NCI-H2227 (cell line): ENCODE measurements around the gene YPEL4.
"Not testable (repeated sequence)": the region's sequence is repeated elsewhere in the genome, so short reads cannot be mapped to it uniquely, and the experiment has no call there.

Experiments used
- DNase-seq: peaks from one replicate; lab custom pipeline; 2025; ENCODE audit not compliant: unreplicated experiment; lab: John Stamatoyannopoulos, UW

YPEL4 gene, protein sequence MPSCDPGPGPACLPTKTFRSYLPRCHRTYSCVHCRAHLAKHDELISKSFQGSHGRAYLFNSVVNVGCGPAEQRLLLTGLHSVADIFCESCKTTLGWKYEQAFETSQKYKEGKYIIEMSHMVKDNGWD

GRCh38 chr11:57649826-57650738 is at the start of gene YPEL4:
YPEL4 (minus strand) TSS chr11:57649912; CDS start chr11:57647107, 2,805 bp downstream.
- DNase-seq: peak; percentile 81

DNA sequence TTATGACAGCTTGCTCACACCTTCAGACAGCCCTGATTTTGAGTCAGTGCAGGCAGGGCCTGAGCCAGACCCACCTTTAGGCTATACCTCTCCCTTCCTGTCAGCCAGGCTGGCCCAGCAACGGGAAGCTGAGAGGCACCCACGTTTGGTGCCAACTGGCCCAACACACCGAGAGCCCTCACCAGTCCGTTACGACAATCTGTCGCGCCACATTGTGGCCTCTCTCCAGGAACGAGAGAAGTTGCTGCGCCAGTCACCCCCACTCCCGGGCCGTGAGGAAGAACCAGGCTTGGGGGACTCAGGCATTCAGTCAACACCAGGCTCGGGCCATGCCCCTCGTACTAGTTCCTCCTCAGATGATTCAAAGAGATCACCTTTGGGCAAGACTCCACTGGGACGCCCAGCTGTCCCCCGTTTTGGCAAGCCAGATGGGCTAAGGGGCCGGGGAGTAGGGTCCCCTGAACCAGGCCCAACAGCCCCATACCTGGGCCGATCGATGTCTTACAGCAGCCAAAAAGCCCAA is 49.2 kb upstream of the YPEL4 start:
- no peak for DNase-seq

DNA sequence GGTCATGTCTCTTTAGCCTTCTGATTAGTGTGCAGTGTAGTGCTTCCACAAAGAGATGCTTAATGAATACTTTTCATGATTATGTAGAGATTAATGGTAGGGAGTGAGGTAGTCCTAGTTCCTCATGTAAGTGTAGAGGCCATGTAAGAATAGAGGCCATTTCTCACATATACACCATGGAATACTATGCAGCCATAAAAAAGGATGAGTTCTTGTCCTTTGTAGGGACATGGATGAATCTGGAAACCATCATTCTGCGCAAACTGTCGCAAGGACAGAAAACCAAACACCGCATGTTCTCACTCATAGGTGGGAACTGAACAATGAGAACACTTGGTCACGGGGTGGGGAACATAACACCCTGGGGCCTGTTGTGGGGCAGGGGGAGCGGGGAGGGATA is 40.8 kb upstream of the YPEL4 start:
- DNase-seq: not testable (repeated sequence)

DNA sequence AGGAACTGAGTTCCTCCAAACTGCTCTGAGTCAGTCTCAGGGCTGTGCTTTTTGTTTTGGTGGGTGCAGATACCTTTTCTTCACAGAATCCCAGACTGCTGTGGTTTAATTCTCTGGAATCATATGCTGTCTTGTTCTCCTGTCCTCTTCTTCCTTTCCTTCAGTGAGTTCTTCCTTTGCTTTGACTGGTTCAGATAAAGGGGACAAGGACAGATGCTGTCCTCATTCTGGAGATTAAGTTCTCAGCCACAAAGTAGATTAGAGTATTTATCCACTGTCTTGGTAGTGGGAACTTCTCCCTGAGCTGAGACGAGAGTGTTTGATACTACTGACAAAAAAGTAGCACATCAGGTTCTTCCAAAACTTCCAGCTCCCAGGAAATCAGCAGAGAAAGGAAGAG is 31.5 kb upstream of the YPEL4 start:
- no peak for DNase-seq

DNA sequence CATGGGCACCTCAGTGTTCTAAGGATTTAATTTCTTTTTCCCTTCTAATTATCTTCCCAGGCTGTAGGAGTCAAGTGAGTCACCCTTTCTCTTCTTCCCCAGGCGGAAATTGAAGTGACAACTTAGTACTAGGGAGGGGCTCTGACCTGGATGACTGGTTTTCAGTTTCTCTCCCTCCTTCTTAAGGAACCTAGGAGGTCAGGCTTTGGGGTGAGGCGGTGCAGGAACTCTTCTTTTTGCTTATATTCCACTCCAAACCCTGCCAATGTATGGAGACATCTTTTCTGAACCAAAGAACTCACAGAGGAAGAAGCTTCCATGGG is 30.8 kb upstream of the YPEL4 start:
- no peak for DNase-seq

DNA sequence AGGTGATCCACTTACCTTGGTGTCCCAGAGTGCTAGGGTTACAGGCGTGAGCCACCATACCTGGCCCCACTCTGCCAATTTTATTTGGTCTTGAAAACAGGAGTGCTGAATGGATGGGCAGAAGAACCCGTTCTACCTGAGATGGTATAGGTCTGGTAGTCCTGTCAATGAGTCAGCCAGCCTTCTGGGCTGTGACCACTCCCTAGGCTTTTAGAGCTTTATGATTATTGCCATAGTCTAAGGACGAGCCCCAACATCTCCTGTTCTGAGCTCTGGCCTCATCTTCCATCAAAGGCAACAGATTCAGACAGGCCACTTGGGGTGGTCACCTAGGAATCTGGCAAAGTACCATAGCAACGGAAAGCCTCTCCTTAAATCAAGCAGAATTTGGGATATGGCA is 29.7 kb upstream of the YPEL4 start:
- DNase-seq: no peak

GRCh38 chr11:57675176-57675941 is 25.6 kb upstream of the YPEL4 start:
- DNase-seq: no peak

- DNase-seq: no peak
Observed at GRCh38 chr11:57674251-57674650, 24.5 kb upstream of the YPEL4 start.

DNA sequence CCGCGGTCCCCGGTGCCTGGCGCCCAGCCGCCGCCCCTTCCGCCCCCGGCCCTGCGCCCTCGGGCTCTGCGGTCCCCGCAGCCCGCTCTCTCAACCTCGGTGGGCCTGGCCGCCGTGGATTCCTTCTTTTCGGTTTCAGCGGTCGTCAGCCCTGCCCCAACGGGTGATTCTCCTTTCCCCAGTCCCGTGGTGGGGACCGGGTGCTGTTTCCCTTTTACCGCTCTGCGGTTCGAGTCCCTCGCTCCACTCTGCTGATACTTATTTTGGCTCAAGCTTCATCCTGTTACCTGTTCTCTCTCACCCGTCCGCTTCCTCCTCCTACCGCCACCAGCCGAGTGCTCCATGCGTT is 18.7 kb upstream of the YPEL4 start:
- peak; percentile 37 for DNase-seq

DNA sequence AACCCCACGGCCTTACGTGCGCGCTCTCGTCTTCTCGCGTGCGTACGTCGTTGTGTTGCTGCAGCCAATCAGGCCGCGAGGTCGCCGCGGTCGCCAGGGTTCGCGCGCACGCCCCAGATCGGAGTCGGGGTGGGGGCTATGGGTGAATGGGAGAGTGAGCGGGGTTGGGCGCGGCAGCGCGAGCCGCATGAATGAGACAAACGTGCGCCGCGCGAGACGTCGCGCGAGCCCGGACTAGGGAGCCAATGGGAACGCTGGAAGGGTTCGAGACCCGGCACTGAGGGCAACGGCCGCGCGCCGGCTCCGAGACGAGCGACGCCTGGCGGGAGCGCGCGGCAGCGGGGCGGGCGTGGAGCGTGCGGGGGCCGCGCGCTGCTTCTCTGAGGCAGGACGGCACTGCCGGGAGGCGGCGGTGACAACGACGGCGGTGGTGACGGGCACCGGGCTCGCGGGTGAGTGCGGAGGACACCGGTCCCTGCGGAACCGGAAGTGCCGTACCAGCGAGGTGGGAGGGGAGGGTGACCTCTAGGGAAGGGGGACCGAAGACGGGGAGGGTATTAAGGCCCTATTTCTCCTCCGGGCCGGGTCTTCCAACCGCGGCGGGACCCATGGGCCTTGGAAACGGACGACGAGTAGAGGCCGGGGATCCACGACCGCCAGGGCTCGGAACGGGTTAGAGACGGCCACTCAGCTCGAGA is 18.2 kb upstream of the YPEL4 start, which contains the start of gene ZDHHC5:
Gene ZDHHC5, plus strand, starts transcription at position 379 of the 698 bp plus-strand sequence. CDS start 4,977 bp downstream, outside the sequence.
- DNase-seq: peak; percentile 99

GRCh38 chr11:57667117-57667735 is 17.5 kb upstream of the YPEL4 start:
- peak; percentile 98 for DNase-seq

GRCh38 chr11:57663975-57664374 is 14.3 kb upstream of the YPEL4 start:
- DNase-seq: no peak

- no peak for DNase-seq
Observed at GRCh38 chr11:57662893-57663292, 13.2 kb upstream of the YPEL4 start.

GRCh38 chr11:57659669-57660068 is 10.0 kb upstream of the YPEL4 start:
- no peak for DNase-seq

DNA sequence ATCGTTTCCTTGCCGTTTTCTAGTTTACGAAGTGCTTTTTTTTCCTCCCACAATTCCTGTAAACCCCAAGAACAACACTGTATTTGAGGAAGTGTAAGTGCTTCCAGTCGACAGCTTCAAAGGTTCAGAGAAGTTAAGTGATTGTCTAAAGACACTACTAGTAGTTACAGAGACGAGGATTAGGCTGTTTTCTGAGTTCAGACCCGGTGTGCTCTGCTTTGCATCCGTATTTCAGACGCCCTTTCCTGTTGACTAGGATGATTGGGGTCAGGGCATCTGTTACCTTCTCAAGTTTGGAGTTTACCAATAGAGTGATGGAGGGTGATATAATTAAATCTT is 8.3 kb upstream of the YPEL4 start:
- DNase-seq: no peak

GRCh38 chr11:57657194-57658022 is 7.7 kb upstream of the YPEL4 start, which contains the start of gene CLP1:
CLP1 (plus strand) TSS chr11:57657762; CDS start chr11:57659477, 1,715 bp downstream.
- DNase-seq: peak; percentile 99

- DNase-seq: no peak
Observed at GRCh38 chr11:57656885-57657193, 7.1 kb upstream of the YPEL4 start.

DNA sequence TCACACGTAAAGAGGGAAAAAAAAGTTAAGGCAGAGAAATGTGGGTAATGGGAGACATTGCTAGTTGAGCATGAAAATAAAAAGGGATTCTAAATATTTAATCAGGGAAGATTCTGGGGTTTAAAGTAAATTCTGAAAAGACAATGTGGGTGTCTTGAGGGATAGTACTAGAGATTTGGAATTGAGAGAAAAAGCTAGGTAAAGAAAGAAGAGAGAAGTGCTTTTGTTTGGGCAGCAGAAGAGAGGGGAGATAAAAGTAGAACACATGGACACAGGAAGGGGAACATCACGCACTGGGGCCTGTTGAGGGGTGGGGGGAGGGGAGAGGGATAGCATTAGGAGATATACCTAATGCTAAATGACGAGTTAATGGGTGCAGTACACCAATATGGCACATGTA is 3.5 kb upstream of the YPEL4 start:
- no peak for DNase-seq

GRCh38 chr11:57652662-57653061 is 3.0 kb upstream of the YPEL4 start:
- no peak for DNase-seq

GRCh38 chr11:57652230-57652629 is 2.5 kb upstream of the YPEL4 start:
- not testable (repeated sequence) for DNase-seq
